Activated CD4-positive, alpha-beta T cell treated with anti-CD3 and anti-CD28 coated beads, Interleukin-2, amount 10 ng/mL, durations not matched to agents 7 days and 5 days (primary cell): ENCODE data around the gene FRMD8. TPM values are rescaled to one million over a fixed set of nuclear protein-coding genes. Genes with fewer than 3 reads are reported as not detected.
"Not testable (repeated sequence)": the region's sequence is repeated elsewhere in the genome, so short reads cannot be mapped to it uniquely, and the experiment has no call there.

Source experiments
- CTCF ChIA-PET: fragments of 350-600 bp; sonication (Branson Sonifier 250); formaldehyde crosslinking; loops from one replicate; lab custom pipeline; 2021; ENCODE audit warnings: antibody characterized with exemption; lab: Charles Lee
- POLR2A ChIA-PET: fragments of 350-600 bp; sonication (Branson Sonifier 250); formaldehyde crosslinking; loops from one replicate; lab custom pipeline; 2021; ENCODE audit warnings: antibody characterized with exemption; lab: Charles Lee
- DNase-seq: peaks from one replicate; pipeline ENCODE4 v3.0.0-alpha.2; 2020
- H3K27ac Mint-ChIP-seq: one replicate; pipeline ENCODE4 v1.8.0; 2021; ENCODE audit warnings: mild to moderate bottlenecking, moderate library complexity, mixed read lengths
- H3K27me3 Mint-ChIP-seq: one replicate; pipeline ENCODE4 v1.8.0; 2021; ENCODE audit warnings: mixed read lengths
- H3K36me3 Mint-ChIP-seq: one replicate; pipeline ENCODE4 v1.8.0; 2021; ENCODE audit warnings: low read depth, mixed read lengths
- H3K4me1 Mint-ChIP-seq: one replicate; pipeline ENCODE4 v1.8.0; 2021; ENCODE audit warnings: mixed read lengths
- H3K4me3 Mint-ChIP-seq: one replicate; pipeline ENCODE4 v1.8.0; 2021; ENCODE audit warnings: mild to moderate bottlenecking, moderate library complexity, mixed read lengths
- H3K9me3 Mint-ChIP-seq: one replicate; pipeline ENCODE4 v1.8.0; 2021; ENCODE audit warnings: mixed read lengths
- total RNA-seq, 2 experiments: library from RNA; stranded (reverse); gene quantifications; one replicate each; pipeline ENCODE4 v1.2.3, GENCODE V29; 2021

The FRMD8 gene
- total RNA-seq, 2 experiments from 2014 or later, result 49.5 to 52.1 TPM

- peaks cover 10% of the 10 kb centered on the region for H3K4me1 Mint-ChIP-seq
- no peak overlapping the region for H3K27ac Mint-ChIP-seq
- POLR2A ChIA-PET, result no interaction called here
- no peaks in the 10 kb centered on the region for H3K9me3 Mint-ChIP-seq
- H3K27me3 Mint-ChIP-seq, result no peaks in the 10 kb centered on the region
- peaks cover 16% of the 10 kb centered on the region for H3K36me3 Mint-ChIP-seq
- H3K4me3 Mint-ChIP-seq, result no peak overlapping the region
- no peak for DNase-seq
- CTCF ChIA-PET, result no interaction called here
These were observed 24.7 kb downstream of the FRMD8 start for GRCh38 chr11:65410936-65411680.

GRCh38 chr11:65411681-65412070 lies 25.2 kb downstream of the FRMD8 start:
- Mint-ChIP-seq H3K4me1 (peaks cover 16% of the 10 kb centered on the region), H3K27ac (no peak overlapping the region), H3K9me3 (no peaks in the 10 kb centered on the region), H3K27me3 (no peaks in the 10 kb centered on the region), H3K36me3 (peaks cover 16% of the 10 kb centered on the region), H3K4me3 (no peak overlapping the region)
- POLR2A ChIA-PET, result no interaction called here
- CTCF ChIA-PET, result interaction anchor here (1.5 kb wide), 1 partner anchor 21 kb away, joined by 4 read pairs; no protein-coding TSS in a partner anchor
- DNase-seq, result no peak

DNA sequence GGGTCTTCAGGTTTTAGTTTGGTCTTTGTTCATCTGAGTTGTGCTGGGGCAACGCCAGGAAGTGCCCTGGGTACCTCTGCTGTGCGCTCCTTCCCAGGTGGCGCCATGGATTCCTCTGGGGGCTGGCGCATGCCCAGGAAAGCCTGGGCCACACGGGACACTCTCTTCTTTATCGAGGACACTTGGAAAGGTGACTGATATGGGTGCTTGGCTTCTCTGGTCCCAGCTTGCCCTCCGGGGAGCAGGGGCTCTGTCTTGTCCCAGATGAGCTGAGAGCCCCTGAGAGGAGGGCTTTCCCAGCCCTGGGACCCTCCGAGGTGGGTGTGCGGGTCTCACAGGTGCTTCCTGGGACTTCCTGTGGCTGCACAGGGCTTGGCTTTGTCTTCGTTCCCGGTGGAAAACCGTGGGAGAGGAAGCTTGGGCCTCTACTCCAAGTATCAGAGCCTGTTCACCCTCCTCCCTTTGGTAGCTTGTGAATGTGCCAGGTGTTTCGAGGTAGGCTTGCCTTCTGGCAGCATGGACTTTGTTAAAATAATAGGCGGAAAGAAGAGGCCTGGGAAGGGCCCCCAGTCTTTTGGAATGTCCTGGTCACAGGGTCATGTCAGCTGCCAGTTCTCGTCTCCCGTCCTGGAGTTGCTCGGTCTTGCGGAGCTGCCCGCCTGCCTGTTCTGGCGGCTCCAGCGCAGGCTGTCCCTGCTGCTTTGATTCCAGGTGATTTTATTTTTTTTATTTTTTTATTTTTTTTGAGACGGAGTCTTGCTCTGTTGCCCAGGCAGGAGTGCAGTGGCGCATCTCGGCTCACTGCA lies 26.0 kb downstream of the FRMD8 start:
- Mint-ChIP-seq H3K4me1 (peaks cover 24% of the 10 kb centered on the region), H3K36me3 (peaks cover 16% of the 10 kb centered on the region), H3K9me3 (no peaks in the 10 kb centered on the region), H3K27me3 (no peaks in the 10 kb centered on the region), H3K27ac (no peak overlapping the region), H3K4me3 (no peak overlapping the region)
- CTCF ChIA-PET, result interaction anchor here (1.5 to 6.3 kb wide), 2 partner anchors 22 to 95 kb away, joined by 4 to 98 read pairs; no protein-coding TSS in a partner anchor
- POLR2A ChIA-PET, result no interaction called here
- DNase-seq, result no peak

GRCh38 chr11:65413077-65413664 lies 26.7 kb downstream of the FRMD8 start:
- CTCF ChIA-PET, result interaction anchor here (1.5 to 6.3 kb wide), 2 partner anchors 23 to 95 kb away, joined by 4 to 98 read pairs; no protein-coding TSS in a partner anchor
- H3K4me3 Mint-ChIP-seq, H3K27me3 Mint-ChIP-seq, POLR2A ChIA-PET, H3K27ac Mint-ChIP-seq, DNase-seq, H3K9me3 Mint-ChIP-seq: not testable (repeated sequence)
- Mint-ChIP-seq H3K4me1 (peaks cover 30% of the 10 kb centered on the region), H3K36me3 (peaks cover 15% of the 10 kb centered on the region)

- ChIA-PET CTCF (interaction anchor here (0.6 to 8.1 kb wide), 23 partner anchors 10 to 302 kb away, joined by 3 to 98 read pairs (median 7); partner anchors contain the start of genes MALAT1 and SCYL1), POLR2A (interaction anchor here (1.3 to 14.2 kb wide), 2 partner anchors 26 to 89 kb away, joined by 3 to 781 read pairs; partner anchors contain the start of gene MALAT1)
- peaks cover 42% of the 10 kb centered on the region for H3K4me1 Mint-ChIP-seq
- no peak overlapping the region for H3K27ac Mint-ChIP-seq
- no peak for DNase-seq
- no peaks in the 10 kb centered on the region for H3K9me3 Mint-ChIP-seq
- peaks cover 4% of the 10 kb centered on the region for H3K36me3 Mint-ChIP-seq
- no peak overlapping the region for H3K4me3 Mint-ChIP-seq
- H3K27me3 Mint-ChIP-seq, result no peaks in the 10 kb centered on the region
These were observed 28.5 kb downstream of the FRMD8 start for GRCh38 chr11:65414776-65415498.

- Mint-ChIP-seq H3K36me3 (peaks cover 4% of the 10 kb centered on the region), H3K27ac (peak overlapping the region; percentile 71), H3K9me3 (no peaks in the 10 kb centered on the region), H3K27me3 (no peaks in the 10 kb centered on the region), H3K4me1 (peaks cover 47% of the 10 kb centered on the region), H3K4me3 (peak overlapping the region; percentile 91)
- POLR2A ChIA-PET, result interaction anchor here (0.5 to 14.2 kb wide), 6 partner anchors 9 to 88 kb away, joined by 3 to 781 read pairs (median 5); partner anchors contain the start of gene MALAT1
- no peak for DNase-seq
- CTCF ChIA-PET, result interaction anchor here (0.6 to 8.1 kb wide), 35 partner anchors 9 to 364 kb away, joined by 3 to 98 read pairs (median 6); partner anchors contain the start of genes FRMD8, MALAT1 and SCYL1
These were observed 29.3 kb downstream of the FRMD8 start for GRCh38 chr11:65415499-65416340.

- Mint-ChIP-seq H3K9me3 (no peaks in the 10 kb centered on the region), H3K4me1 (peaks cover 49% of the 10 kb centered on the region), H3K4me3 (peak overlapping the region; percentile 91), H3K27me3 (no peaks in the 10 kb centered on the region), H3K27ac (peak overlapping the region; percentile 97), H3K36me3 (no peaks in the 10 kb centered on the region)
- DNase-seq, result peak; percentile 93
- ChIA-PET POLR2A (interaction anchor here (0.5 to 14.2 kb wide), 5 partner anchors 9 to 87 kb away, joined by 3 to 781 read pairs (median 5); partner anchors contain the start of gene MALAT1), CTCF (interaction anchor here (0.6 to 8.1 kb wide), 37 partner anchors 9 to 363 kb away, joined by 3 to 98 read pairs (median 5); partner anchors contain the start of genes CDC42EP2, FRMD8, MALAT1 and SCYL1)
These were observed 29.9 kb downstream of the FRMD8 start for GRCh38 chr11:65416341-65416824.

GRCh38 chr11:65416841-65417701 lies 30.6 kb downstream of the FRMD8 start:
- peak overlapping the region; percentile 97 for H3K27ac Mint-ChIP-seq
- no peaks in the 10 kb centered on the region for H3K9me3 Mint-ChIP-seq
- no peaks in the 10 kb centered on the region for H3K36me3 Mint-ChIP-seq
- H3K4me1 Mint-ChIP-seq, result peaks cover 49% of the 10 kb centered on the region
- POLR2A ChIA-PET, result interaction anchor here (1.4 to 14.2 kb wide), 3 partner anchors 8 to 86 kb away, joined by 5 to 781 read pairs (median 5); partner anchors contain the start of gene MALAT1
- H3K27me3 Mint-ChIP-seq, result no peaks in the 10 kb centered on the region
- peak; percentile 28 for DNase-seq
- H3K4me3 Mint-ChIP-seq, result peak overlapping the region; percentile 91
- CTCF ChIA-PET, result interaction anchor here (0.6 to 8.1 kb wide), 33 partner anchors 10 to 363 kb away, joined by 3 to 98 read pairs (median 5); partner anchors contain the start of genes CDC42EP2, FRMD8, MALAT1 and SCYL1

DNA sequence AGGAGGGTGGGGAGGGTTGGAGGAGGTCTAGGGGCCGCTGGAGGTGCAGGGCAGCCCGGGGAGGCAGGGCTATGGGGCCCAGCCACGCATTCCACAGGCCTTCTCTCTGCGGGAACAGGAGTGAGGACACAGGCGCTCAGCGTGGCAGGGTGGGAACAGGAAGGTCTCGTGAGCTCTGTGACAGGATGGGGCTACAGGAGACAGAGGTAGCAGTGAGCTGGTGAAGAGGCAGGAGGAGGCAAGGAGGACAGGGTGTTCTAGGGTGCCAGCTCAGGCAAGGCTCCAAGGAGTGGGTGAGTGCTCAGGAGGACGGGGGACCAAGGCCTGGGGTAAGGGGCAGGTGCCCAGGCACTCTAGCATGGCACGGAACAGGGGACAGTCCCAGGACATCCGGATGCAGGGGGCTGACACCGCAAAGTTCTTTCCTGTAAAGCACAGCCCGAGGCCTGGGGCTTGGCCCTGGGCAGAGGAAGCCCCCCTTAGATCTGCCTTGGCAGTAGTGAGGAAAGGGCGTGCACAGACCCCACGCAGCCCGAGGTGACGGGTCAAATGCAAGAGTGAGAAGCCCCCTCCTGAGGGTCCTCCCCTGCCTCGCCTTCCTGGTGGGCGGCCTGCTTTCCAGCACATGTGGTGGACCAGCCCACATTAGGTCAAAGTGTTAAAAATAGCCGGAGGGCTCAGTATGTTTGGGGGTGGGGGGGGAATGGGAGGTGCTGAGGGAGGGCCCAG lies 31.4 kb downstream of the FRMD8 start:
- Mint-ChIP-seq H3K4me3 (peak overlapping the region; percentile 91), H3K27me3 (peaks cover 4% of the 10 kb centered on the region), H3K9me3 (no peaks in the 10 kb centered on the region), H3K27ac (peak overlapping the region; percentile 97), H3K4me1 (peaks cover 54% of the 10 kb centered on the region), H3K36me3 (peaks cover 4% of the 10 kb centered on the region)
- ChIA-PET POLR2A (interaction anchor here (3.2 to 14.2 kb wide), 2 partner anchors 54 to 86 kb away, joined by 16 to 781 read pairs; partner anchors contain the start of gene MALAT1), CTCF (interaction anchor here (0.8 to 8.1 kb wide), 10 partner anchors 15 to 90 kb away, joined by 3 to 98 read pairs (median 14); partner anchors contain the start of gene MALAT1)
- DNase-seq, result peak; percentile 52
